Ovary (tissue), 9 donors: ENCODE results near the gene CCS. TPM values are rescaled to one million over a fixed set of nuclear protein-coding genes. Genes with fewer than 3 reads are reported as not detected.

Experiments used
- DNase-seq, 5 donors: peaks; one replicate each; pipeline ENCODE4 v3.0.0-alpha.2; 2019 to 2020
- H3K27ac ChIP-seq, 2 donors: fragments of 200-600 bp; one replicate each; pipeline versions ENCODE4 v1.5.1 to v1.8.0; 2019 to 2022
- H3K27me3 ChIP-seq: fragments of 200-600 bp; one replicate; pipeline ENCODE4 v1.8.0; 2022
- H3K36me3 ChIP-seq: fragments of 200-600 bp; sonication (generic); one replicate; pipeline ENCODE4 v1.5.1; 2019
- H3K4me1 ChIP-seq: one replicate; pipeline ENCODE4 v1.8.1; 2013; ENCODE audit warnings: mild to moderate bottlenecking, moderate library complexity; ENCODE audit not compliant: insufficient read depth
- H3K4me3 ChIP-seq: fragments of 200-600 bp; sonication (generic); one replicate; pipeline ENCODE4 v1.5.1; 2017
- H3K9me3 ChIP-seq, 2 donors: fragments of 200-600 bp in 1 of 2; sonication (generic) in 1 of 2; one replicate each; pipeline versions ENCODE4 v1.5.1 to v1.8.1; 2013 to 2019; ENCODE audit warnings: mild to moderate bottlenecking in 1 of 2, moderate library complexity in 1 of 2
- CTCF ChIP-seq, 3 donors: fragments of 450-650 bp in 2 of 3; fragments of 200-600 bp in 1 of 3; IDR thresholded peaks; one replicate each; pipeline versions ENCODE4 v1.5.1 to v1.8.0; 2016 to 2022; ENCODE audit warnings: antibody characterized with exemption in 3 of 3, mild to moderate bottlenecking in 1 of 3
- EP300 ChIP-seq: sonication (generic); formaldehyde crosslinking; IDR thresholded peaks from one replicate; pipeline ENCODE4 v1.6.1; 2017; ENCODE audit warnings: antibody characterized with exemption
- POLR2A ChIP-seq: fragments of 450-650 bp; IDR thresholded peaks from one replicate; pipeline ENCODE4 v1.6.1; 2017; ENCODE audit warnings: antibody characterized with exemption, mild to moderate bottlenecking, moderate library complexity
- WGBS, 3 donors: extraction: QIAGEN DNeasy Blood & Tissue Kit in 1 of 3; methylation state at CpG; one replicate each; pipeline versions ENCODE4 v1.1.5 to v1.1.7; 2013 to 2017; 5-methylcytosine and 5-hydroxymethylcytosine counted together
- intact Hi-C, 4 donors: fragments of 100-400 bp; cut with DNase I; formaldehyde crosslinking; loops; one replicate each; pipeline versions ENCODE4 v1.11.0 to v1.15.1; 2022 to 2023
- polyA plus RNA-seq, 2 donors: library from polyadenylated mRNA; stranded (reverse); fragments of 200-250 nt in 1 of 2; fragments of 350-450 nt in 1 of 2; fragmentation: Illumina TruSeq in 1 of 2; extraction: RNeasy Lipid Tissue Mini Kit (QIAGEN cat#74804) in 1 of 2; gene quantifications; one replicate each; pipeline ENCODE4 v1.2.3, GENCODE V29; 2013 to 2014
- total RNA-seq, 7 donors: library from RNA; depleted of rRNA in 2 of 7; stranded (reverse); fragments of >200 nt in 2 of 7; fragmentation: NEBNext Ultra II Directional in 3 of 7; extraction: Animal tissue kit (Norgen Biotek cat#: 25700) in 3 of 7; gene quantifications; one replicate each; pipeline versions ENCODE4 v1.1.0 to v1.2.4, GENCODE V29; 2016 to 2023
- donor health status: DM: no; HTN: no; CAD: no; lungs with moderate emphysema.
- donor health status: DM: no; HTN: no; CAD: no.
- donor health status: Bipolar disorder and iron deficiency.
- donor health status: DM: yes; HTN: yes; CAD: no.
- donor health status: DM: no; HTN: no; CAD: no.
- donor health status: DM: yes; HTN: yes; CAD: no.

CCS gene
- total and polyA plus RNA-seq, 9 donors: 15.7 to 55.0 (median 49.1) TPM

GRCh38 chr11:66629356-66629755, 36.4 kb downstream of the CCS start:
- no peaks in the 10 kb centered on the region for H3K4me1 ChIP-seq
- intact Hi-C loops: no loop called here
- TF ChIP-seq EP300 (no peak), POLR2A (no peak), CTCF (IDR thresholded peaks at IDR 0.05) (no peak)
- no peak overlapping the region for H3K27ac ChIP-seq
- H3K27me3 ChIP-seq: no peaks in the 10 kb centered on the region
- 75 to 86% (median 80%) methylated on average over 2 of the region's 2 CpGs for WGBS, 3 donors
- H3K36me3 ChIP-seq: no peaks in the 10 kb centered on the region
- no peaks in the 10 kb centered on the region for H3K9me3 ChIP-seq
- no peak overlapping the region for H3K4me3 ChIP-seq
- DNase-seq: no peak

- no peaks in the 10 kb centered on the region for H3K27me3 ChIP-seq
- H3K4me3 ChIP-seq: no peak overlapping the region
- WGBS, 3 donors: 86 to 90% (median 88%) methylated on average over 6 of the region's 6 CpGs
- DNase-seq: no peak
- intact Hi-C loops: no loop called here
- TF ChIP-seq POLR2A (no peak), EP300 (no peak), CTCF (IDR thresholded peaks at IDR 0.05) (no peak)
- no peaks in the 10 kb centered on the region for H3K4me1 ChIP-seq
- no peaks in the 10 kb centered on the region for H3K36me3 ChIP-seq
- no peak overlapping the region for H3K27ac ChIP-seq
- no peaks in the 10 kb centered on the region for H3K9me3 ChIP-seq
Measured at GRCh38 chr11:66631883-66632282, 38.9 kb downstream of the CCS start.

- no peak for DNase-seq
- Histone ChIP-seq H3K4me3 (no peak overlapping the region), H3K9me3 (no peaks in the 10 kb centered on the region), H3K27me3 (no peaks in the 10 kb centered on the region), H3K36me3 (no peaks in the 10 kb centered on the region), H3K27ac (no peak overlapping the region), H3K4me1 (peaks cover 5% of the 10 kb centered on the region)
- TF ChIP-seq CTCF (IDR thresholded peaks at IDR 0.05) (no peak), EP300 (no peak), POLR2A (no peak)
- 75 to 84% (median 79%) methylated on average over 2 of the region's 2 CpGs for WGBS, 3 donors
- intact Hi-C loops: no loop called here
Measured at GRCh38 chr11:66632952-66633351, 40.0 kb downstream of the CCS start.

- Histone ChIP-seq H3K27ac (no peak overlapping the region), H3K9me3 (no peaks in the 10 kb centered on the region), H3K36me3 (no peaks in the 10 kb centered on the region), H3K27me3 (no peaks in the 10 kb centered on the region), H3K4me1 (peaks cover 7% of the 10 kb centered on the region), H3K4me3 (no peak overlapping the region)
- WGBS, 3 donors: 68 to 86% (median 73%) methylated on average over 3 of the region's 3 CpGs
- DNase-seq: no peak
- intact Hi-C loops: no loop called here
- TF ChIP-seq EP300 (no peak), CTCF (IDR thresholded peaks at IDR 0.05) (no peak), POLR2A (no peak)
Measured at GRCh38 chr11:66636411-66636810, 43.4 kb downstream of the CCS start.
